MM.1S (cell line): ENCODE measurements around the gene CDH20.
"Not testable (repeated sequence)": the region's sequence is repeated elsewhere in the genome, so short reads cannot be mapped to it uniquely, and the experiment has no call there.

ENCODE experiments used
- DNase-seq: peaks from one replicate; pipeline ENCODE4 v3.0.0-alpha.2; 2015
- H2AFZ ChIP-seq: fragments of 300-600 bp; sonication (generic); 2 replicates; pipeline ENCODE4 v1.6.0; 2016; ENCODE audit warnings: antibody characterized with exemption, low read length
- H3F3A ChIP-seq: fragments of 300-600 bp; sonication (generic); 2 replicates; pipeline ENCODE4 v1.6.1; 2016; ENCODE audit warnings: mild to moderate bottlenecking, antibody characterized with exemption, low read length, moderate library complexity, mixed read lengths; ENCODE audit not compliant: insufficient read depth
- H3K27ac ChIP-seq: fragments of 300-600 bp; sonication (generic); 2 replicates; pipeline ENCODE4 v1.5.1; 2016; ENCODE audit warnings: mild to moderate bottlenecking, low read length
- H3K27me3 ChIP-seq: fragments of 300-600 bp; sonication (generic); replicated peaks from 2 replicates; pipeline ENCODE4 v1.6.0; 2016; ENCODE audit warnings: low read length; ENCODE audit not compliant: insufficient read depth
- H3K36me3 ChIP-seq: fragments of 300-600 bp; sonication (generic); replicated peaks from 2 replicates; pipeline ENCODE4 v1.6.1; 2016; ENCODE audit warnings: mild to moderate bottlenecking, low read length, mixed read lengths; ENCODE audit not compliant: insufficient read depth
- H3K4me1 ChIP-seq: fragments of 300-600 bp; sonication (generic); 2 replicates; pipeline ENCODE4 v1.6.1; 2016; ENCODE audit warnings: low read length, mixed read lengths
- H3K4me2 ChIP-seq: fragments of 300-600 bp; sonication (generic); 2 replicates; pipeline ENCODE4 v1.6.0; 2016; ENCODE audit warnings: low read depth, low read length
- H3K4me3 ChIP-seq: fragments of 300-600 bp; sonication (generic); 2 replicates; pipeline ENCODE4 v1.5.1; 2016; ENCODE audit warnings: low read length, mixed read lengths
- H3K79me2 ChIP-seq: fragments of 300-600 bp; sonication (generic); 2 replicates; pipeline ENCODE4 v1.6.1; 2016; ENCODE audit warnings: mixed run types, low read length, mixed read lengths
- H3K9ac ChIP-seq: fragments of 300-600 bp; sonication (generic); 2 replicates; pipeline ENCODE4 v1.6.1; 2016; ENCODE audit warnings: low read length, mixed read lengths
- H3K9me2 ChIP-seq: fragments of 300-600 bp; sonication (generic); replicated peaks from 2 replicates; pipeline ENCODE4 v1.6.1; 2016; ENCODE audit warnings: mild to moderate bottlenecking, low read length, mixed read lengths; ENCODE audit not compliant: insufficient read depth
- H3K9me3 ChIP-seq: fragments of 300-600 bp; sonication (generic); replicated peaks from 2 replicates; pipeline ENCODE4 v1.6.1; 2016; ENCODE audit warnings: mild to moderate bottlenecking, low read length, mixed read lengths; ENCODE audit not compliant: insufficient read depth
- H4K20me1 ChIP-seq: fragments of 300-600 bp; sonication (generic); 2 replicates; pipeline ENCODE4 v1.6.1; 2016; ENCODE audit warnings: mild to moderate bottlenecking, low read length, moderate library complexity, mixed read lengths; ENCODE audit not compliant: insufficient read depth
- EZH2 ChIP-seq: fragments of 300-600 bp; sonication (generic); optimal IDR thresholded peaks from 2 replicates; pipeline ENCODE3; 2017; ENCODE audit warnings: low read depth, mild to moderate bottlenecking, antibody characterized with exemption, low read length, mixed read lengths
- EZH2phosphoT487 ChIP-seq: fragments of 300-600 bp; sonication (generic); IDR thresholded peaks from 2 replicates; pipeline ENCODE4 v1.6.1; 2018; ENCODE audit warnings: antibody characterized with exemption, low read length
- TF ChIP-seq, protein P1 (sequence below): fragments of 300-600 bp; sonication (generic); IDR thresholded peaks from 2 replicates; pipeline ENCODE4 v1.5.1; 2016; ENCODE audit warnings: antibody characterized with exemption, low read length, mixed read lengths

CDH20 gene

DNA sequence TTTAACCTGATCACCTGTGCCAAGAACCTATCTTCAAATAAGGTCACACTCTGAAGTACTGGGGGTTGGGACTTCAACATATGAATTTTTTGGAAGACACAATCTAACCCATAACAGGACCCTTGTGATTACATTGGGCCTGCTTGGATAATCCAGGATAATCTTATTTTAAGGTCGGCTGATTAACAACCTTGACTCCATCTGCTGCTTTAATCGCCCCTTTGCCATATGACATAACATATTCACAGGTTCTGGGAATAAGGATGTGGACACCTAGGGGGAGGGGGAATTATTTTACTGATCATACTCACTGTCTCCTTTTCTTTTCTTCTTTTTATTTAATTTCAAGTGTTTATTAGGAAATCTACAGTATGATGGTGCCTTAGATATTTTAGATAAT, 34.8 kb downstream of the CDH20 start:
- no peaks in the 10 kb centered on the region for H3K27me3 ChIP-seq
- TF ChIP-seq EZH2phosphoT487: no peak

DNA sequence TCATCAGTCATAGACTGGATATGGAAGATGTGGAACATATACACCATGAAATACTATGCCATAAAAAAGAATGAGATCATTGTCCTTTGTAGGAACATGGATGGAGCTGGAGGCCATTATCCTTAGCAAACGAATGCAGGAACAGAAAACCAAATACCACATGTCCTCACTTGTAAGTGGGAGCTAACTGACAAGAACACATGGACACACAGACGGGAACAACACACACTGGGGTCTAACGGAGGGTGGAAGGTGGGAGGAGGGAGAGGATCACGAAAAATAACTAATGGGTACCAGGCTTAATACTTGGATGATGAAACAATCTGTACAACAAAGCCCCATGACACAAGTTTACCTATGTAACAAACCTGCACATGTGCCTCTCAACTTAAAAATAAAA, 36.4 kb downstream of the CDH20 start:
- not testable (repeated sequence) for H3K4me1 ChIP-seq, H3K9ac ChIP-seq, H3K36me3 ChIP-seq, H3K9me2 ChIP-seq, H3K4me3 ChIP-seq, H3K79me2 ChIP-seq, H3F3A ChIP-seq, H3K27me3 ChIP-seq, H3K27ac ChIP-seq, DNase-seq, H2AFZ ChIP-seq, H3K4me2 ChIP-seq, H4K20me1 ChIP-seq, H3K9me3 ChIP-seq

More for the DNA sequence above, 34.8 kb downstream of the CDH20 start:
- Histone ChIP-seq H3K27ac (no peak overlapping the region), H3K9ac (no peak overlapping the region), H3K36me3 (no peaks in the 10 kb centered on the region), H3K9me2 (no peaks in the 10 kb centered on the region), H4K20me1 (no peaks in the 10 kb centered on the region), H3K79me2 (no peaks in the 10 kb centered on the region), H3K4me1 (no peaks in the 10 kb centered on the region), H3F3A (no peaks in the 10 kb centered on the region), H3K4me2 (no peak overlapping the region), H3K4me3 (no peak overlapping the region), H2AFZ (no peak overlapping the region), H3K9me3 (no peaks in the 10 kb centered on the region)
- no peak for DNase-seq

DNA sequence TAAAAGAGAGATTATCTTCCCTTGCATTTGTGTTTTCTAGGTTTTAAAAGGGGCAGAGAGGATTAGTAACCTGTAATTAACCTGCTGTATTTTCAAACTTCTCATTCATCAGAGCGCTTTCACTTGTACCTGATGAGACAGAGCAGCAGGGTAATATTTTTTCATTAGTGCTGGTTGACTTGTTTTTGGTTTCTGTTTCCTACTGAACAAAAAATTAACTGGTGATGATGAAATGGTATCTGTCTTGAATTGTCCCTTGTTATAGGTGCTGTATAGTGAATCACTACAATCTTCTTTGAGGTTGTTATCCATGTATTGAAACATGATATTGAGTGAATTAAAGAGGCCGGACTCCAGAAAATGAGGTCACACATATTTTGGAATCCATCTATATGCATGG, 37.9 kb downstream of the CDH20 start:
- H3K27ac ChIP-seq: no peak overlapping the region
- no peaks in the 10 kb centered on the region for H3K36me3 ChIP-seq
- no peak overlapping the region for H3K9ac ChIP-seq
- H3K9me2 ChIP-seq: no peaks in the 10 kb centered on the region
- H3K4me1 ChIP-seq: no peaks in the 10 kb centered on the region
- no peaks in the 10 kb centered on the region for H3K9me3 ChIP-seq
- H3K27me3 ChIP-seq: no peaks in the 10 kb centered on the region
- no peak for DNase-seq
- H2AFZ ChIP-seq: no peak overlapping the region
- H3K4me3 ChIP-seq: no peak overlapping the region
- H4K20me1 ChIP-seq: no peaks in the 10 kb centered on the region
- no peaks in the 10 kb centered on the region for H3K79me2 ChIP-seq
- H3K4me2 ChIP-seq: no peak overlapping the region
- no peaks in the 10 kb centered on the region for H3F3A ChIP-seq
- TF ChIP-seq EZH2: no peak
- no peak for TF ChIP-seq EZH2phosphoT487
- TF ChIP-seq, protein P1, sequence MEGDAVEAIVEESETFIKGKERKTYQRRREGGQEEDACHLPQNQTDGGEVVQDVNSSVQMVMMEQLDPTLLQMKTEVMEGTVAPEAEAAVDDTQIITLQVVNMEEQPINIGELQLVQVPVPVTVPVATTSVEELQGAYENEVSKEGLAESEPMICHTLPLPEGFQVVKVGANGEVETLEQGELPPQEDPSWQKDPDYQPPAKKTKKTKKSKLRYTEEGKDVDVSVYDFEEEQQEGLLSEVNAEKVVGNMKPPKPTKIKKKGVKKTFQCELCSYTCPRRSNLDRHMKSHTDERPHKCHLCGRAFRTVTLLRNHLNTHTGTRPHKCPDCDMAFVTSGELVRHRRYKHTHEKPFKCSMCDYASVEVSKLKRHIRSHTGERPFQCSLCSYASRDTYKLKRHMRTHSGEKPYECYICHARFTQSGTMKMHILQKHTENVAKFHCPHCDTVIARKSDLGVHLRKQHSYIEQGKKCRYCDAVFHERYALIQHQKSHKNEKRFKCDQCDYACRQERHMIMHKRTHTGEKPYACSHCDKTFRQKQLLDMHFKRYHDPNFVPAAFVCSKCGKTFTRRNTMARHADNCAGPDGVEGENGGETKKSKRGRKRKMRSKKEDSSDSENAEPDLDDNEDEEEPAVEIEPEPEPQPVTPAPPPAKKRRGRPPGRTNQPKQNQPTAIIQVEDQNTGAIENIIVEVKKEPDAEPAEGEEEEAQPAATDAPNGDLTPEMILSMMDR: no peak

DNA sequence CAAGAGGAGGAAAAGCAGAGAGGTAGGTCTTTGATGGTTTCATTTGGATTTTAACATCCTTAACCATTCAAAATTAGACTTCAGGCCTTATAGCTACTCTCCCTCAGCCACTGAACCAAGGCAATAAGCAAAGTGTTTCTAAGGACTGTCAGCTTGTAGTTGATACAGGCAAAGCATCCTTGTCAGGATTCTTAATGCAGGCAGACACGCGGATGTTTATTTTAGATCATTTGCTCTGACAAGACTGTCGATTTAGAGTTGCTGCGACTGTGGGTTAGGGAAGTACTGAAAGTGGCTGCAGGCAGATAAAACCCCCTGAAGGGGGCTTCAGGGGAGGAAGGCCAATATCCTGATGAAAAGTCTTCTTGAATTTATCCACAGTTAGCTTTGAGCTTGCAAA, 46.6 kb downstream of the CDH20 start:
- Histone ChIP-seq H3K9ac (no peak overlapping the region), H3K4me2 (no peak overlapping the region), H3K36me3 (no peaks in the 10 kb centered on the region), H3K9me3 (no peaks in the 10 kb centered on the region), H3K9me2 (no peaks in the 10 kb centered on the region), H3K27ac (no peak overlapping the region), H3K4me1 (no peaks in the 10 kb centered on the region), H3K27me3 (no peaks in the 10 kb centered on the region), H2AFZ (no peak overlapping the region), H3K4me3 (no peak overlapping the region), H4K20me1 (no peaks in the 10 kb centered on the region), H3F3A (no peaks in the 10 kb centered on the region), H3K79me2 (no peaks in the 10 kb centered on the region)
- no peak for DNase-seq
- no peak for TF ChIP-seq EZH2phosphoT487
- TF ChIP-seq, protein P1: no peak
- no peak for TF ChIP-seq EZH2
